Thyroid gland (tissue), 4 donors: ENCODE results near the gene GDNF.

Experiments
- POLR2A ChIP-seq, 2 donors: fragments of 450-650 bp; IDR thresholded peaks; one replicate each; pipeline ENCODE4 v1.6.1; 2017; ENCODE audit warnings: antibody characterized with exemption in 2 of 2, mild to moderate bottlenecking in 2 of 2, moderate library complexity in 1 of 2
- TF ChIP-seq, protein P1 (sequence below), 6 experiments: fragments of 200-600 bp in 3 of 6; fragments of 450-650 bp in 3 of 6; sonication (generic) in 3 of 6; IDR thresholded peaks; one replicate each; pipeline ENCODE4 v1.5.1; 2016 to 2019; ENCODE audit warnings: antibody characterized with exemption in 6 of 6, mild to moderate bottlenecking in 2 of 6, inconsistent platforms in 1 of 6, moderate library complexity in 1 of 6

DNA sequence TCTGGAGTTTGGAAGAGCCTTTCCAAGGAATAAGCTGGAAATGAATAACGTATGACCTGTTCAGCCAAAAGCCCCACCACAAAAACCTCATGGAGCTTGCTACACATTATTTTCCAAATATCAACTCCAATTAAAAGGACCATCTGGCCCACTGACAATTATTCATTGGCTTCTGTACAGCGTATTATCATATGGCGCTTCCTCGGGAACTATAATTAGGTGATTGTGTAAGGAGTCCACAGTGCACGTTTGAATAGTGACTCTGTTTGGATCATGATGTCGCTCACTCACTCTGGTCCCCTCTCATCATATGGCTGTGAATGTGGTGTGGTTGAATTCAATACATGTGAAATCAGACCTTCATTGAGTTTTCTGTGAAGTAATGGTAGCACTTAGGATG is 52.1 kb downstream of the GDNF start:
- TF ChIP-seq, protein P1, sequence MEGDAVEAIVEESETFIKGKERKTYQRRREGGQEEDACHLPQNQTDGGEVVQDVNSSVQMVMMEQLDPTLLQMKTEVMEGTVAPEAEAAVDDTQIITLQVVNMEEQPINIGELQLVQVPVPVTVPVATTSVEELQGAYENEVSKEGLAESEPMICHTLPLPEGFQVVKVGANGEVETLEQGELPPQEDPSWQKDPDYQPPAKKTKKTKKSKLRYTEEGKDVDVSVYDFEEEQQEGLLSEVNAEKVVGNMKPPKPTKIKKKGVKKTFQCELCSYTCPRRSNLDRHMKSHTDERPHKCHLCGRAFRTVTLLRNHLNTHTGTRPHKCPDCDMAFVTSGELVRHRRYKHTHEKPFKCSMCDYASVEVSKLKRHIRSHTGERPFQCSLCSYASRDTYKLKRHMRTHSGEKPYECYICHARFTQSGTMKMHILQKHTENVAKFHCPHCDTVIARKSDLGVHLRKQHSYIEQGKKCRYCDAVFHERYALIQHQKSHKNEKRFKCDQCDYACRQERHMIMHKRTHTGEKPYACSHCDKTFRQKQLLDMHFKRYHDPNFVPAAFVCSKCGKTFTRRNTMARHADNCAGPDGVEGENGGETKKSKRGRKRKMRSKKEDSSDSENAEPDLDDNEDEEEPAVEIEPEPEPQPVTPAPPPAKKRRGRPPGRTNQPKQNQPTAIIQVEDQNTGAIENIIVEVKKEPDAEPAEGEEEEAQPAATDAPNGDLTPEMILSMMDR (IDR thresholded peaks at IDR 0.05), result no peak
- no peak for TF ChIP-seq POLR2A (IDR thresholded peaks at IDR 0.05)
